Measurements from ENCODE around the gene GNAO1.
A peak's percentile ranks its signal among the peaks of the same experiment; 100 is the strongest.

Gene GNAO1

GRCh38 chr16:56289416-56289815 lies 98.1 kb downstream of the GNAO1 start:
- no CpG with 5 or more reads among the region's 9 CpGs for WGBS, 2 donors (ENCODE audit: extremely low coverage in 2 of 2, insufficient read length in 2 of 2, insufficient replicate concordance in 1 of 2)
- Histone ChIP-seq H3K9me3 (replicated peaks in 1 of 2; ENCODE audit: control insufficient read depth in 2 of 2, insufficient read depth in 1 of 2, low read depth in 1 of 2, low read length in 2 of 2) (no peaks in the 10 kb centered on the region), H2BK120ac (ENCODE audit: low read depth, low read length) (no peak overlapping the region), H3K9ac (ENCODE audit: low read depth, low read length, poor library complexity) (no peak overlapping the region), H3K14ac (ENCODE audit: low read length) (no peak overlapping the region), H2AK5ac (ENCODE audit: low read depth, low read length) (peak overlapping the region; percentile 61), H3K27me3 (ENCODE audit: control insufficient read depth in 3 of 3, insufficient read depth in 3 of 3, low read depth in 1 of 3, low read length in 3 of 3) (no peaks in the 10 kb centered on the region), H2AFZ (ENCODE audit: low read length) (peak overlapping the region; percentile 11), H2BK5ac (ENCODE audit: low read length) (peak overlapping the region; percentile 29), H2BK15ac (ENCODE audit: low read length) (peak overlapping the region; percentile 71), H4K8ac (ENCODE audit: low read depth, low read length) (no peak overlapping the region), H3K36me3 (replicated peaks in 1 of 2; ENCODE audit: control insufficient read depth in 2 of 2, insufficient read depth in 2 of 2, low read length in 2 of 2) (no peaks in the 10 kb centered on the region), H3K4me3 (ENCODE audit: low read length in 2 of 2) (no peak overlapping the region), H3K4me1 (ENCODE audit: control insufficient read depth in 2 of 2, insufficient read depth in 1 of 2, low read depth in 1 of 2, low read length in 2 of 2) (peaks cover 22 to 24% of the 10 kb centered on the region in 2 donors), H2BK12ac (ENCODE audit: low read length) (peak overlapping the region; percentile 76), H3K79me1 (ENCODE audit: low read depth, low read length) (peaks cover 1% of the 10 kb centered on the region), H3K23ac (ENCODE audit: low read depth, low read length, poor library complexity) (peak overlapping the region; percentile 10), H3K18ac (ENCODE audit: low read length) (peak overlapping the region; percentile 77), H3K4me2 (ENCODE audit: insufficient read depth, low read length, poor library complexity, severe bottlenecking) (no peak overlapping the region), H3K4ac (ENCODE audit: low read length) (no peak overlapping the region), H3K27ac (replicated peaks; ENCODE audit: low read length) (no peak overlapping the region), H4K91ac (ENCODE audit: low read depth, low read length, poor library complexity) (no peak overlapping the region)
- no peak for DNase-seq (ENCODE audit: low spot score)

- Histone ChIP-seq H3K4ac (ENCODE audit: low read length) (no peak overlapping the region), H3K18ac (ENCODE audit: low read length) (peak overlapping the region; percentile 77), H4K8ac (ENCODE audit: low read depth, low read length) (no peak overlapping the region), H2BK5ac (ENCODE audit: low read length) (peak overlapping the region; percentile 29), H2AFZ (ENCODE audit: low read length) (peak overlapping the region; percentile 11), H3K4me2 (ENCODE audit: insufficient read depth, low read length, poor library complexity, severe bottlenecking) (no peak overlapping the region), H3K14ac (ENCODE audit: low read length) (no peak overlapping the region), H3K27me3 (ENCODE audit: control insufficient read depth in 3 of 3, insufficient read depth in 3 of 3, low read depth in 1 of 3, low read length in 3 of 3) (no peaks in the 10 kb centered on the region), H2BK120ac (ENCODE audit: low read depth, low read length) (no peak overlapping the region), H3K79me1 (ENCODE audit: low read depth, low read length) (peaks cover 1% of the 10 kb centered on the region), H4K91ac (ENCODE audit: low read depth, low read length, poor library complexity) (no peak overlapping the region), H2BK15ac (ENCODE audit: low read length) (no peak overlapping the region), H3K9me3 (replicated peaks in 1 of 2; ENCODE audit: control insufficient read depth in 2 of 2, insufficient read depth in 1 of 2, low read depth in 1 of 2, low read length in 2 of 2) (no peaks in the 10 kb centered on the region), H3K4me3 (ENCODE audit: low read length in 2 of 2) (no peak overlapping the region), H3K36me3 (replicated peaks in 1 of 2; ENCODE audit: control insufficient read depth in 2 of 2, insufficient read depth in 2 of 2, low read length in 2 of 2) (no peaks in the 10 kb centered on the region), H3K9ac (ENCODE audit: low read depth, low read length, poor library complexity) (no peak overlapping the region), H3K23ac (ENCODE audit: low read depth, low read length, poor library complexity) (peak overlapping the region; percentile 10), H2AK5ac (ENCODE audit: low read depth, low read length) (peak overlapping the region; percentile 61), H3K4me1 (ENCODE audit: control insufficient read depth in 2 of 2, insufficient read depth in 1 of 2, low read depth in 1 of 2, low read length in 2 of 2) (peaks cover 19 to 23% of the 10 kb centered on the region in 2 donors), H2BK12ac (ENCODE audit: low read length) (no peak overlapping the region), H3K27ac (replicated peaks; ENCODE audit: low read length) (no peak overlapping the region)
- DNase-seq (ENCODE audit: low spot score) = no peak
- no CpG with 5 or more reads among the region's 4 CpGs for WGBS, 2 donors (ENCODE audit: extremely low coverage in 2 of 2, insufficient read length in 2 of 2, insufficient replicate concordance in 1 of 2)
These were observed 98.6 kb downstream of the GNAO1 start for GRCh38 chr16:56289862-56290261.

- Histone ChIP-seq H2BK120ac (ENCODE audit: low read depth, low read length) (no peak overlapping the region), H4K91ac (ENCODE audit: low read depth, low read length, poor library complexity) (no peak overlapping the region), H3K4me1 (ENCODE audit: control insufficient read depth in 2 of 2, insufficient read depth in 1 of 2, low read depth in 1 of 2, low read length in 2 of 2) (peaks cover 30 to 39% of the 10 kb centered on the region in 2 donors), H3K14ac (ENCODE audit: low read length) (no peak overlapping the region), H3K4ac (ENCODE audit: low read length) (no peak overlapping the region), H3K9me3 (replicated peaks in 1 of 2; ENCODE audit: control insufficient read depth in 2 of 2, insufficient read depth in 1 of 2, low read depth in 1 of 2, low read length in 2 of 2) (no peaks in the 10 kb centered on the region), H3K18ac (ENCODE audit: low read length) (peak overlapping the region; percentile 74), H4K8ac (ENCODE audit: low read depth, low read length) (no peak overlapping the region), H3K79me1 (ENCODE audit: low read depth, low read length) (peaks cover 1% of the 10 kb centered on the region), H2BK5ac (ENCODE audit: low read length) (no peak overlapping the region), H3K27ac (replicated peaks; ENCODE audit: low read length) (no peak overlapping the region), H3K4me3 (ENCODE audit: low read length in 2 of 2) (no peak overlapping the region), H2BK15ac (ENCODE audit: low read length) (peak overlapping the region; percentile 24), H3K27me3 (ENCODE audit: control insufficient read depth in 3 of 3, insufficient read depth in 3 of 3, low read depth in 1 of 3, low read length in 3 of 3) (no peaks in the 10 kb centered on the region), H2BK12ac (ENCODE audit: low read length) (no peak overlapping the region), H3K36me3 (replicated peaks in 1 of 2; ENCODE audit: control insufficient read depth in 2 of 2, insufficient read depth in 2 of 2, low read length in 2 of 2) (no peaks in the 10 kb centered on the region), H2AFZ (ENCODE audit: low read length) (no peak overlapping the region), H3K9ac (ENCODE audit: low read depth, low read length, poor library complexity) (no peak overlapping the region), H3K23ac (ENCODE audit: low read depth, low read length, poor library complexity) (no peak overlapping the region), H3K4me2 (ENCODE audit: insufficient read depth, low read length, poor library complexity, severe bottlenecking) (no peak overlapping the region), H2AK5ac (ENCODE audit: low read depth, low read length) (peak overlapping the region; percentile 34)
- WGBS, 2 donors (ENCODE audit: extremely low coverage in 2 of 2, insufficient read length in 2 of 2, insufficient replicate concordance in 1 of 2) = no CpG with 5 or more reads among the region's 5 CpGs
- no peak for DNase-seq (ENCODE audit: low spot score)
These were observed 102.7 kb downstream of the GNAO1 start for GRCh38 chr16:56294014-56294413.

GRCh38 chr16:56294579-56294978 lies 103.3 kb downstream of the GNAO1 start:
- H3K4ac ChIP-seq (ENCODE audit: low read length) = no peak overlapping the region
- no CpG with 5 or more reads among the region's 2 CpGs for whole genome bisulfite sequencing, 2 donors (ENCODE audit: extremely low coverage in 2 of 2, insufficient read length in 2 of 2, insufficient replicate concordance in 1 of 2)

More at GRCh38 chr16:56294579-56294978, 103.3 kb downstream of the GNAO1 start:
- Histone ChIP-seq H3K36me3 (replicated peaks in 1 of 2; ENCODE audit: control insufficient read depth in 2 of 2, insufficient read depth in 2 of 2, low read length in 2 of 2) (no peaks in the 10 kb centered on the region), H3K18ac (ENCODE audit: low read length) (no peak overlapping the region), H3K4me2 (ENCODE audit: insufficient read depth, low read length, poor library complexity, severe bottlenecking) (no peak overlapping the region), H2BK5ac (ENCODE audit: low read length) (no peak overlapping the region), H3K9ac (ENCODE audit: low read depth, low read length, poor library complexity) (no peak overlapping the region), H3K27me3 (ENCODE audit: control insufficient read depth in 3 of 3, insufficient read depth in 3 of 3, low read depth in 1 of 3, low read length in 3 of 3) (no peaks in the 10 kb centered on the region), H3K14ac (ENCODE audit: low read length) (no peak overlapping the region), H3K23ac (ENCODE audit: low read depth, low read length, poor library complexity) (no peak overlapping the region), H2AK5ac (ENCODE audit: low read depth, low read length) (no peak overlapping the region), H2BK120ac (ENCODE audit: low read depth, low read length) (no peak overlapping the region), H3K4me3 (ENCODE audit: low read length in 2 of 2) (no peak overlapping the region), H3K79me1 (ENCODE audit: low read depth, low read length) (peaks cover 1% of the 10 kb centered on the region), H2AFZ (ENCODE audit: low read length) (no peak overlapping the region), H4K8ac (ENCODE audit: low read depth, low read length) (no peak overlapping the region), H3K4me1 (ENCODE audit: control insufficient read depth in 2 of 2, insufficient read depth in 1 of 2, low read depth in 1 of 2, low read length in 2 of 2) (peaks cover 27 to 41% of the 10 kb centered on the region in 2 donors), H3K27ac (replicated peaks; ENCODE audit: low read length) (no peak overlapping the region), H4K91ac (ENCODE audit: low read depth, low read length, poor library complexity) (no peak overlapping the region), H2BK15ac (ENCODE audit: low read length) (no peak overlapping the region), H3K9me3 (replicated peaks in 1 of 2; ENCODE audit: control insufficient read depth in 2 of 2, insufficient read depth in 1 of 2, low read depth in 1 of 2, low read length in 2 of 2) (no peaks in the 10 kb centered on the region), H2BK12ac (ENCODE audit: low read length) (no peak overlapping the region)
- DNase-seq (ENCODE audit: low spot score) = no peak
